NCI-H1417 treated with DMSO at 0.1 percent for 48 hours (cell line): Measurements from ENCODE around the gene SUMO3.

Experiments used
- DNase-seq: peaks from one replicate; lab custom pipeline; 2025; lab: John Stamatoyannopoulos, UW

The SUMO3 gene

DNA sequence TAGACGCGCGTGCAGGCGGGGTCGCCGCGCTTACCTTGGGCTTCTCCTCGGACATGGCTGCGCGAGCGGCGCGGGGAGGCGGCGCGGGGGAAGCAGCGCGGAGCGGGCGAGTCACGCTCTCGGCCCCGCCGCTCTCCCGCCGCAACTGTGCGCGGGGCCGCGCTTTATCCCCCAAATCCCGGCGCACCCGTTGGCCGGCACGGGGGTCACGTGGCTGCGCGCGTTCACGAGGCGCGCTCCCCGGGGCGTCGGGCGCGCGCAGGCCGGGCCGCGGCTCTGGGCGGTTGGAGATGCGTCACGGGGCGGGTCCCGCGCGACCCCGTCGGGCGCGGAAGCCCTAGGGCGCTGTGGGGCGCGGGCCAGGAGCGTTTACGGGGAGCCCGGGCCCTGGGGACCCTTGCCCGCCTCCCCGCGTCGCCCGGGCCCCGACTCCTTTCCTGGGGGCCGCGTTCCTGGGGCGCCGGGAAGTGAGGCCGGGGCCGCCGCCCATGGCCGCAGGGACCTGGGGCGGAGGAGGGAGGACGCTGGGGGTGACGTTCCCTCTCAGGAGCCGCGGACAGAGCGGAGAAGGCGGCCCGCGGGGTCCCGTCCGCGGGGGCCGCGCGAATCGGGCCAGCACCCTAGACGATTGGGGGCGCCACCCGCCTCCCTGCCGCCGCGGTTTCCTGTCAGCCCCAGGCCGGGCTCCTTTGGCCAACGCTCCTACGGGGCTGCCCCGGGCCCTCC lies at the start of gene SUMO3:
Gene SUMO3, minus strand, starts transcription at position 149 of the 726 bp plus-strand sequence. Its CDS starts 94 bp downstream, at position 55.
- no peak for DNase-seq

DNA sequence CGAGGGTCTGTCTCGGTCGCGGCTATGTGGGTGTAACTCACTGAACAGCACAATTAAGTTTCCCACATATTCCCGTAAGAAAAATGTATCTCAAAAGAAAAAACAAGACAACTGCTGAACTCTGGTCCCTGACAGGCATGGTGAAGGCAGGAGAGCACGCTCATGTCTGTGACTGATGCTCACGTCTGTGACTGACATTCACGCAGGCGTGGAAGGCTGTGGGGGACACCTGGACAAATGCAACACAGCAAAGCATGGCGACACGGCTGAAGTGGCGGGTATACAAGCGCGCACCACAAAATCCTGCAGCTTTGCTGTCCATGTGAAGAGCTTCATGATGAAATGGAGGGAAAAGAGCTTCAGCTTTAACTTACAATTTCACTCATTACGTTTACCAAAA lies 49.6 kb upstream of the SUMO3 start:
- no peak for DNase-seq

DNA sequence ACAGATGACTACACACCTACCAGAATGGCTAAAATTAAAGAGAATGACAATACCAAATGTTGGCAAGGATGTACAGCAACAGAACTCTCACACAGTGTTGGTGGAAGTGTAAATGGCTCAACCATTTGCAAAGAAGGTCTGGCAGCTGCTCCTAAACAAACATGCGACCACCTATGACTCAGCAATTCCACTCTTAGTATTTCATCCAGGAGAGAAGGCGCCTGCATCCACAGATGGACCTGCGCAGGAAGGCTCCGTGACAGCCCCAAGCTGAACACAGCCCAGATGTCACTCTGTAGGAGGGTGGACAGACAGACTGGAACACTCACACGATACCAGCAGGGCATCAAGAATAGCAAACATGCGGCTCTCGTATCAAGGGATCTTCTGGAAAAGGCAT lies 48.9 kb upstream of the SUMO3 start:
- DNase-seq: no peak

DNA sequence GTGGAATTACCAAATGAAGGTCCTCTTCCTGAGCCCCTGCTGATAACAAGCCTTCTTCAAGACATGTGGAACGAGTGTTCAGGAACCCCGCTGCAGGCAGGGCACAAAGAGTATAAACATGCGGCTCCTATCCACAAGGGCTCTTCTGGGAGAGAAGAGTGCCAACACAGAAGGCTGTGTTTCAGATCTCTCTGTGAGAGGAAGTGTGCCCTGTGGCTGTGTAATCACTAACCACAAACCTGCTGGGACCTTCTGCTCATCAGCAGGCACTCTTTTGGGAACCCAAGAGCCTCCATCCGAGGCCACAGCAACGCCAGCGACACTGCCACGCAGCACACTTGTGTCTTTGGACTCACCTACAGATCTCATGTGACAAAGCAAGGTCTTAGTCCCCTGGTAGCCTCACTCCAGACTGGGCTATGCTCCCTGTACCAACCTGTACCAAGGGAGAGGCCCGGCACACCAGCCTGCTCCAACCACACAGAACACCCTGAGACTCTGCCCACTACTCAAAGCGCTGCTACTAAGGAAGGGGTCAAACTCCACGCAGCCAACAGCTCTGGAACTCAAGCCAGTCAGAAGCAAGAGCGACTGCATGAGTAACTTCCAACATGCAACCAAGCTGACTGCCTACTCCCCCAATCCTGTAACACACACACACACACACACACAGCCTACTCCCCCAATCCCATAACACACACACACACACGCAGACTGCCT lies 47.9 kb upstream of the SUMO3 start:
- DNase-seq: no peak

DNA sequence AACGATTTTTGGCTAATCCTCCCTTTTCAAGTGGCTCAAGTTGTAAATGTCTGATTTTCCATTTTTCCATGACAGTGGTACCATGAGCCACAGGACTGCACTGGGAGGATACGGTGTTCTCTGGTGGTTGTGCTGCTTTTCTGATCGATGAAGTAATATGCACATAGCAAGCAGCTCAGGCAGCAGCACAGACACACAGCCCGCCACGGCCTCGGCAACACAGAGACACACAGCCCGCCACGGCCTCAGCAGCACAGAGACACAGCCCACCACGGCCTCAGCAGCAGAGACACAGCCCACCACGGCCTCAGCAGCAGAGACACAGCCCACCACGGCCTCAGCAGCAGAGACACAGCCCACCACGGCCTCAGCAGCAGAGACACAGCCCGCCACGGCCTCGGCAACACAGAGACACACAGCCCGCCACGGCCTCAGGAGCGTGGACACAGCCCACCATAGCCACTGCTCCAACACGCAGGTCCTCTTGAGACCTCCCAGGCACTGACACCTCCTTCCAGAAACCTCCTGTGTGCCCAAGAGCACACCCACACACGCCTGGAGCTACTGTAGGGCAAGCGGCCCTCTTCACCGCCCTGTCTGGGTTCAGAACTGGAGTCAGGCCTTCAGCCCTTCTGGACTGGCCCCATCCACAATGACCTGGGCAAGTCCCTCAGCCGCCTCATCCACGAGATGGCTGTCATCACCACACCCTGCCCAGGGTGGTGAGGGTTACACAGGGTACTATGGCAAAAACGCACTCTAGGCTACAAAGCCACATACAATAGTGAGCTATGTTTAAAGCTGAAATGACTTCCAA lies 45.2 kb upstream of the SUMO3 start:
- DNase-seq: no peak

DNA sequence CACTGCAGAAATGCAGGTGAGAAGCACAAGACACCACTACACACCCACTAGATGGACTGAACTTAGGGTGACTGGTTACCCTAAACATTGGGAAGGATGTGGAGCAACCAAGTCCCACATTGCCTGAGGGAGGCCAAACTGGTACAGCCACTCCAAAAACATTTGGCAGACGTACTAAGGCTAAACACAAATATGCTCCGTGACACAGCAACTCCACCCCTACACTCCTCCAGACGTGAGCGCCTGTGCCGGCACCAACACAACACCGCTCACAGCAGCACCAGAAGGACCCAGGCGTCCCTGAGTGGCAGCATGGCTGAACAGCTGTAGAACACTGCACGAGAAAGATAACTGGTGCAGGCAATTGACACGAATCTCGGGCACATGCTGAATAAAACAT lies 40.9 kb upstream of the SUMO3 start:
- no peak for DNase-seq

DNA sequence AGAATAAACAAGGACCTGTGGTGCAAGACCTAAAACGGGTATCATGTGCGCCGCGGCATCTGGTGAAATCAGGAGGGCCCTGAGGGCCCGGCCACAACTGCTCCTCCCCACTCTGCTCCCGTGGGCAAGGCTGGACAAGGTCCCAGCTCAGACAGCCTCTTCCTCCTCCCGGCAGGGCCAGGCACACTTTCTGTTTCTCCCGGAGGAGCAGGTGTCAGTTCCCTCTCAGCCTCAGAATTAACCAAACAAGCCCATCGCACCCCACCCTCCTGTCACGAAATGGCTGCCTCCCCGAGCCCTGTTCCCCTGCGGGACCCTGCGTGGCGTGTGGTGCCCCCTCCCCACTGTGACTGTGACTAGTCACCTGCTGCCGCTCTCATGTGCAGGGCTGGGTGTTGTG lies 40.4 kb upstream of the SUMO3 start:
- no peak for DNase-seq

DNA sequence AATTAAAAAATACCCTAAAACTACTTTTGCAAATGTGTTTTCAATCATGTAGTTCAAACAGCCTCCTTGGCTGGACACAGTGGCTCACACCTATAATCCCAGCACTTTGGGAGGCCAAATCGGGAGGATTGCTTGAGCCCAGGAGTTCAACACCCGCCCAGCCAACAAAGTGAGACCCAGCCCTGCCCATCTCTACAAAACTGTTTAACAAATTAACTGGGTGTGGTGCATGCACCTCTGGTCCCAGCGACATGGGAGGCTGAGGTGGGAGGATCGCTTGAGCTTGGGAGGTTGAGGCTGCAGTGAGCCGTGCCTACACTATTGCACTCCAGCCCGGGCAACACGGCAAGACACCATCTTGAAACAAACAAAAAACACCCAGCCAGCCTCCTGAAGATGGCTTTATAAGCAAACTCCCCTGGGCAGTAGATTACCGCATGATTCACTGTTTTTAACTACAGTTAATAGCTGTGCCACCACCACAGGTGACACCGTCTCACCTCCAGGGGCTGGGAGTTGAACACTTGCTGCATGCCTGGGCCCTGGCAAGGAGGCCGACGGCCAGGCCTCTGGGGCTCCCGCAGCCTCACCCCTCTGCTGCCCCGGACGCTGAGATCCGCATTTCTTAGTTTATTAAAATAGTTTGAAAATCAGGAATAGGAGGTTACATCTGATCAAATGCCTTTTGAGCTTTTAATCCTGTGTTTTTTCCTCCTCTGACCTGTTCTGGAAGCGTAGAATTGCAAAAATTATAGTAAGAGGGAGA lies 39.4 kb upstream of the SUMO3 start:
- DNase-seq: no peak

DNA sequence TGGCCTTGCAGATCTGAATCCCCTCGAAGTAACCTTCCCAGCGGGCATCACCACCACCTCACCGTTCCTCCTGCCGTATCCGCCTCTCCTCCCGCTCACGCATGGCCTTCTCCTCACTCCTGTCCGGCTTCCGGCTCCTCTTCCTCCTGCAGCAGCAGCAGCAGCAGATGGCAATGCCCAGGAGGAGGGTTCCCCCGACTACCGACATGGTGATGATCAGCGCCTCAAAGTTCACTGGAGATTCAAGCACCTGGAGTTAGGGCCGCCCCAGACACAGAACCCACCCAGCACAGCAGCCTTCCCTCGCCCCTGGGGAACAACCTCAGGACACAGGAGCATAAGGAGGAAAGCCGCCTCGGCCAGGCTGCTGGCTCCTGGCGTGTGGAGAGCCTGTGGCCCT lies 38.3 kb upstream of the SUMO3 start:
- no peak for DNase-seq

DNA sequence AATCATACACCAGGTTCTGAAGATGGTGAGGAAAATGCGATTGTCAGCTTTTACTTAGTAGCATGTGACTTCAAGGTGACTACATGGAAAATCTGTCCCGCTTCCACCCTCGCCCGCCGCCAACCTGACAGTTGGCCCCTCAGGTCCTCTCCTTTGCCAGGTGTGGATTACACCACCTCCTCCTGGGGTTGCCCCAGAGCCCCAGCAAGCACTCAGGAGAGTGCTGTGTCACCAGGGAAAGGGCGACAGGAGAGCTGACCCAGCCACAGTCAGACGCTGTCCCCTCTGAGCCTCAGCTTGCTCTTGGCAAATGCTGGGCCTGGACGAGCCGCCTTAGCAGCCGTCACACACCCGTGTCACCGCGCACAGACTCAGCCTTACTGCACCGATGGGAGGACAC lies 37.7 kb upstream of the SUMO3 start:
- no peak for DNase-seq

DNA sequence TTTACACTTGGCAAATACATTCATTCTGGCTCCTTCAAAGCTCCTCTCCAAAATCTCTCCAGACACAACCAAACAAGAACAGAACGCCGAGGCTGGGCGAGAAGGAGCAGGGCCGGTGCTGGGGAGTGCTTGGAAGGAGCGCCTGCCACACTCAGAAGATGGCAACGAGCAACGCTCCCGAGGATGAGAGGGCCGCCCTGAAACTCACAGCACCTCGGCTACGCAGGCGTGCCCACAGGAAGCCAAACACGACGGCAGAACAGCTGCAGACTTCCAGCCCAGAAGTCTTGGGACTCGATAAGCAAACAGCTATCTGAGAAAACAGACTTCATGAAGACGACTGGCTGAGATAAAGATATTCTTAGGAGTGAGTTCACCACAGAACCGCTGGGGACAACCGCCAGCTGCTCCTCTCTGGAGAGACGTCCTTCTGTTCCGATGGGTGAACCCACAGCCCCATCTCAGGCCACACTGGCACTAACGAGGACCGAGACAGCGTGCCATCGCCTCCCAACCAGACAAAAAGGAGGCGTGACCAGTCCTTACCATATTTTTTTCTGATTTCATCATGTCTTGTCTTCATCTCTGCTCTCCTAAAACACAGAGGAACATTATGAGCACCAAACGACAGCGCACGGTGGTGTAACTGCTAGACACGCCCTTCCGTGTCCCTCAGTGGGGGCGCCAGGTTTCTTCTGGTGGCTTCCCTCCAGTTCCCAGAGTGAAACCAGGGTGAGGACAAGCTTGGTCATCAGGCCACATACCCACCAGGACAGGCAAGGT lies 37.0 kb upstream of the SUMO3 start:
- no peak for DNase-seq

DNA sequence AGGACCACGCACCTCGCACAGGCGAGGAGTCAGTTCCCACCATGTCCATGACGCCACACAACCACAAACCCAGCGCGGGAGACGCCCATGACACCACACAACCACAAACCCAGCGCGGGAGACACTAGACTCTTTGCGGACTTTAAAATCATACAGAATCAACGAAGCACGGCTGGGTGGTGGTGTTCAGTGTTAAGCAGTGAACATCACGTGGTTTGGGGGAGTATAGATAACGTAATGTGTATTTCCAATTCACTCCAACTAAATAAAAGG lies 36.5 kb upstream of the SUMO3 start:
- DNase-seq: no peak

DNA sequence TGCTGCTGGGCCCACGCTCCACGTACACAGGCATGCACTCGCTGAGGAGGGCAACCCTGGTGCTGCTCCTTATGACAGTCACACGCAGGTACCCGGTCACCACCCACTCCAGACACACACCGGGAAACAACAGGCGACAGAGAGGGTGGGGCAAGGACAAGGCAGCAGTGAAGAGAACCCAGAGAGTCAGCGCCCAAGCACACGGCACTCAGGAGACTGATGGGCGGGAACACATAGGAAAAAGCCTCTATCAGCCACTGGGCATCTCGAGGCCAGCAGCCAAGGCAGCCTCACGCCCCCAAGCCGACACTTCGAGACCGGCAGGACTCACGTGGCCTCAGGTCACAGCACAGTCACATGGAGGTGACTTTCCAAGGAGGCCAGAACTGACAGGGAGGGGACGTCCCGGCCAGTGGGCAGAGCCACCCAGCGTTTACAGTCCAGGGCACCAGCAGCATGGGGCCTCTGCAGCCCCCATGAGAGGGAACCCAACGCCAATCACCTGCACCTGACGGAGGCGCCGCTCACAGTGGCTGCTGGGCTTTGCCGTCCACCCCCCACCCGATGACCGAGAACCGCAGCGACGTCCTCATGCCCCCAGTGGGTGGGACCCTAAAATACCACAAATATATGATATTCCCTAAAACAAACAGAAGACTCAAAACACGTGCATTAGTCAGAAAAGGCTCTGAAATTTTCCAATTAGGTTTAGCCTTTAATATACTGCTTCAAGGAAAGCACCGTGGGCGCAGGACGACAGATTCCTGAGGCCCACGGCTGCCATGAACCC lies 35.9 kb upstream of the SUMO3 start:
- no peak for DNase-seq

DNA sequence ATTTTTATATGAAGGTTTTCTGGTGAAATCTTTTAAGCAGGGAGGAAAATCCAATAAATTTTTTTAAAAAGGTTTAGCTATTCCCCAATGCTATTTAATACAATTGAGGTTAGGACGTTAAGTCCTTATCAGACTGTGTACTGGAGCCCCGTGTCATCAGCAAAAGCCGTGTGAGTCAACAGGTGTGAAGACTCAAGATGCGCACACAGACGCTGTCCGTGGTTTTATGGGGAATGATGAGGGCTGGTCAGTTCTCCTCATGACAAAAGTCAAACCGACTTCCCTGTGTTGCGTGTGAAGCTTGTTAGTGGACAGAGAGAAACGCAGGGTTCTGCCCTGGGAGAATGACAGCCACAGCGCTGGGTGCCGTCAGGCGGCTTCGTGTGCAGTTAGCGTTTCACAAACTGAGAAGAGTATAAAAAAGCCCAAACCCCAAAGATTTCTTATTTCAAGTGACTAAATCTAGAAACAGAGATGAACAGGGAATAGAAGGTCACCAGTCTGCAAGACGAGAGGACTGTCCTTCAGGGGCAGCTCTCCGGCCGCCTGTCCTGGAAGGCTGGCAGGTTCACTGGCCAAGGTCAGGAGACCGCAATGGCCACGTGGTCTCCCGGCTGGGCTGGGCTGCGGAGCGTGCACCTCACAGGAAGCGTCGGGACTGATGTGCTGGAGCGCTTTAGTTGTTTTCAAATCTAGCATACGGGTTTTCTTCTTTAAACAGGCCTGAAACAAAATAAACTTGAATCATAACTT lies 33.2 kb upstream of the SUMO3 start:
- no peak for DNase-seq

DNA sequence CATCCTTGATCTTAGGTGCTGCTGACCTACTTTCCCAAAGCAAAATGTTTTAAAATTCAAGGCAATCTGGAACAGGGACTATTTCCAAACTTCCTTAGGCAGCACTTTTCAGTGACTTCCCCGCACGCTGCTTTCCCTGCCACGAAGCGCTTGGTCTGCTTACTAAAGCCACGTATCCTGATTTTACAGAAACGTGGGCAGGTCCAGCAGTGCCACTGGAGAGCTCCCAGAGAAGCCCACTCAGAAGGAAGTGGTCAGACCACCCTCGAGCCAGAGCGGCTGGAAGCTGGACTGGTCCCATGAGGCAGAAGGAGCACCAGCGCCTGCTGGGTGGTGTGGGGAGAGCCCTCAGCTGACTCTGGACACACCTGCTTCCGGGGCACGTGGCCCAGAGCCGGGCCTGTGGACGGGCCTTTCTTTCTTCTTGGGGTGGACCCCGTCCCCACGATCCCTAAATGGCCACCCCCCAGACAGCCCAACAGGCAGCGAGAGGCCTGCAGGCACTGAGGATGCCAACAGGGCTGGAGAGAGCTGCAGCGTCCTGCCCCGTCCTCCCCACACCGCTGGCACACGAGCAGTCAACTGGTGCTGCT lies 32.4 kb upstream of the SUMO3 start:
- no peak for DNase-seq

DNA sequence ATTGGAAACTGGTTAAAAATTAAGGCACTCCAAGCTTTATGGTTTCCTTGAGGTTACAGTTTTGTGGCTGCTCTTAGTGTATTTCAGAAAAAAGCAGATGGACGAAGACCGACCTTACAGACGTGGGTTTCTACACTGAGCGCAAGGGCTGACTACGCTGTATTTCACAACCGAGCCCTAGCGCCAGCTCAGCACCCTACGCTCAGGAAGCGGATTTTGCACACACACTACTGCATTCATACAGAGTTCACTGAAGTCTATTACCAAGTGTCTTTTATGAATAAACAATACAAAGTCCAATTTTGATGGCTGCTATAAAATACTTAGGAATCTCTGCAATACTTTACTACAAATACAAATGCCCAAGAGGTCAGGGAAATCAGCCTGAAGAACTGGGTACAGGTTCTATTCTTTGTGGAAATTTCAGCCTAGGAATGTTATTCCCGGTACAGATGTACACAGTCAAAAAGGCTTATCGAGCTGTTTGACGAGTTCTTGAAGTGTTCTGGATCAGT lies 31.8 kb upstream of the SUMO3 start:
- no peak for DNase-seq

DNA sequence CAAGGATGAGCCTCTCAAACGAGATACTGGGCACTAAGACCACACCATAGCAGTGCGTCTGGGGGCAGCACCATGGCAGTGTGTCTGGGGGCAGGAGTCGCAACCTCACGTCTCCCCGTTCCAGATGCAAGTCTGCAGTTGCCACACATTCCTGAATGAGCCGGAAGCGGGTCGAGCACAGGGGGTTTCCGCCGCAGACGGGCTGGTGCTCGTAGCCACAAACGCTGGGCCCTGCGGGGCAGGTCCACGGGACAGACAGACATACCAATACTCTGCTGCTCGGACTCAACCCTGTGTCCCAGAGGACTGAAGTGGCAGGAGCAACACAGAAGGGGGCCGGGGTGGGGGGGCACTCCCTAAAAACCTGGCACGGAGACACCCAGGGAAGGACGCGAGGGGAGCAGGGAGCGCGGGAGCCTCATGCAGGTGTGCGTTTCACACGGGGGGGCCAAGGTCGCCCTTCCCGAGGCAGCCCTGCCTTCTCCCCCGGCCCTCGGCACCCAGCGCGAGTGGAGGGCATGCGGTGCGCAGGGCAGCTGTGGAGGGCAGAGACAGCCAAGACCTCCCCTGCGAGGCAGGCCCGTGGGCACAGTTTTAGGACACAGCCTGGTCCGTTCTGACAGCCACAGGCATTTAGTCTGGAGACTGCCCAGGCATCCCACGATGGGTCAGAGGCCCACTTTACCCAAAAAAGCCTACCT lies 31.1 kb upstream of the SUMO3 start:
- DNase-seq: no peak

DNA sequence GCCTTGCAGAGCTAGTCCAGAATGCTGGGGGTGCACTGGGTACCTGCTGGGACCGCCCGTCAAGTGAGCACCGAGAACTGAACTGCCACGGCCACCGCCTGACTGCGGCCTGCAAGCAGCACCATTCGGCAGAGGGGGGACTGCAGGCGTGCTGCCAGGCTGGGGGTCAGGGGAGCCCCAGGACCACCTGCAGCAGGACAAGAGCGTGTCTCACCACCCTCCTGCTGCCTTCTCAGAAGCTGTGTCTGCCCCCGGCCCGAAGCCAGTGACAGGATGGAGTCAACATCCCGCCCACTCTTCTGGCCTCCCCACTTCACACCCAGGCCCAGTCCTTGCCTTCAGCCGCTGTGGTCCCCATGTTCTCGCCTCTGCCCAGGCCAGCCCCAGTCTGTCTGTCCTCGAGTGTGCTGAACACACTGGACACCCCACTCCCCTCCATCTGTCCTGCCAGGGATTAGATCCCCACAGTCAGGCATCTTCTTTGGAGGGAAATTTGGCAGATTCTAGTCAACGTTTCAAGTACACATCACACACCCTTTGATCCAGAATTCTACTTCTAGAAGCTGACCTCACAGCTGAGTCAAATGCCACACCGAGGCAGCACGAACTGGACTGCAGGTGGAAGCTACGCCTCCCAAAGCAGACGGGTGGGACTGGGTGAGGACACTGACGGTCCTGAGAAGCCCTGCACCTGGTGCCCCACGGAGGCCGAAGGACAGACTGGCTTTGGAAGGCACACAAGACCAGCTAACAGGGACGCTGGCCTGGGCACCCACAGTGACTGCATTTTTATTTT lies 29.6 kb upstream of the SUMO3 start:
- DNase-seq: no peak
